NCI-H2196 treated with DMSO at 0.1 percent for 48 hours (cell line): ENCODE measurements around the gene KRT83.
A peak's percentile ranks its signal among the peaks of the same experiment; 100 is the strongest.
"Not testable (repeated sequence)": the region's sequence is repeated elsewhere in the genome, so short reads cannot be mapped to it uniquely, and the experiment has no call there.

Source experiments
- DNase-seq: peaks from one replicate; lab custom pipeline; 2025; ENCODE audit not compliant: unreplicated experiment; lab: John Stamatoyannopoulos, UW

The KRT83 gene

GRCh38 chr12:52332381-52332780 lies 11.2 kb upstream of the KRT83 start:
- no peak for DNase-seq

- no peak for DNase-seq
Measured at GRCh38 chr12:52331833-52332232, 10.6 kb upstream of the KRT83 start.

- no peak for DNase-seq
Measured at GRCh38 chr12:52331039-52331438, 9.8 kb upstream of the KRT83 start.

- DNase-seq, result no peak
Measured at GRCh38 chr12:52327830-52328500, 6.8 kb upstream of the KRT83 start.

GRCh38 chr12:52327052-52327829 lies 6.0 kb upstream of the KRT83 start:
- peak; percentile 95 for DNase-seq

GRCh38 chr12:52324153-52324444 lies 2.9 kb upstream of the KRT83 start:
- no peak for DNase-seq

GRCh38 chr12:52323416-52324152 lies 2.4 kb upstream of the KRT83 start:
- no peak for DNase-seq

- DNase-seq, result no peak
Measured at GRCh38 chr12:52323001-52323400, 1.8 kb upstream of the KRT83 start.

GRCh38 chr12:52322069-52322468 lies 871 bp upstream of the KRT83 start:
- no peak for DNase-seq

- peak; percentile 85 for DNase-seq
Measured at GRCh38 chr12:52321418-52321817, 220 bp upstream of the KRT83 start.

GRCh38 chr12:52319097-52319496 lies 2.1 kb downstream of the KRT83 start:
- DNase-seq, result no peak

GRCh38 chr12:52318241-52318990 lies 2.8 kb downstream of the KRT83 start:
- no peak for DNase-seq

- no peak for DNase-seq
Measured at GRCh38 chr12:52317468-52318052, 3.6 kb downstream of the KRT83 start.

- no peak for DNase-seq
Measured at GRCh38 chr12:52316701-52317100, 4.5 kb downstream of the KRT83 start.

GRCh38 chr12:52316290-52316689 lies 4.9 kb downstream of the KRT83 start:
- DNase-seq, result no peak

- DNase-seq, result not testable (repeated sequence)
Measured at GRCh38 chr12:52315721-52316120, 5.5 kb downstream of the KRT83 start.

GRCh38 chr12:52314511-52314910 lies 6.7 kb downstream of the KRT83 start:
- DNase-seq, result no peak

GRCh38 chr12:52313926-52314325 lies 7.3 kb downstream of the KRT83 start:
- no peak for DNase-seq

- no peak for DNase-seq
Measured at GRCh38 chr12:52313461-52313860, 7.7 kb downstream of the KRT83 start.

GRCh38 chr12:52312086-52312485 lies 9.1 kb downstream of the KRT83 start:
- no peak for DNase-seq

- no peak for DNase-seq
Measured at GRCh38 chr12:52311285-52311648, 9.9 kb downstream of the KRT83 start.
